ENCODE results near the gene METTL17.
A peak's percentile ranks its signal among the peaks of the same experiment; 100 is the strongest.
"Not testable (repeated sequence)": the region's sequence is repeated elsewhere in the genome, so short reads cannot be mapped to it uniquely, and the experiment has no call there.

METTL17 gene

GRCh38 chr14:20989787-20990600, at the start of gene METTL17:
TSS of gene METTL17 (plus strand) at chr14:20989980. CDS start at chr14:20990003, 23 bp downstream.
- peak; percentile 27 to 72 for DNase-seq

- not testable (repeated sequence) for DNase-seq
Observed at GRCh38 chr14:20945146-20945545, 44.6 kb upstream of the METTL17 start.

- not testable (repeated sequence) for DNase-seq
Observed at GRCh38 chr14:20946707-20947106, 43.1 kb upstream of the METTL17 start.

GRCh38 chr14:20954736-20955537, 34.8 kb upstream of the METTL17 start, which contains the start of gene RNASE2:
TSS of gene RNASE2 (plus strand) at chr14:20955487. CDS start at chr14:20955772, 285 bp downstream.
- not testable (repeated sequence) for DNase-seq

- DNase-seq, result not testable (repeated sequence)
Observed at GRCh38 chr14:20955538-20955873, 34.3 kb upstream of the METTL17 start.

GRCh38 chr14:20956376-20956976, 33.3 kb upstream of the METTL17 start:
- DNase-seq, result no peak

GRCh38 chr14:20958946-20959345, 30.8 kb upstream of the METTL17 start:
- not testable (repeated sequence) for DNase-seq

GRCh38 chr14:20969336-20969735, 20.4 kb upstream of the METTL17 start:
- DNase-seq, result no peak

GRCh38 chr14:20970647-20970982, 19.2 kb upstream of the METTL17 start:
- no peak for DNase-seq

GRCh38 chr14:20970983-20971704, 18.6 kb upstream of the METTL17 start:
- DNase-seq, result peak in 1 of 2 experiments; percentile 45

GRCh38 chr14:20971705-20972021, 18.1 kb upstream of the METTL17 start:
- no peak for DNase-seq

GRCh38 chr14:20973501-20973900, 16.3 kb upstream of the METTL17 start:
- no peak for DNase-seq

- DNase-seq, result no peak
Observed at GRCh38 chr14:20976291-20976690, 13.5 kb upstream of the METTL17 start.

GRCh38 chr14:20978687-20979086, 11.1 kb upstream of the METTL17 start:
- DNase-seq, result no peak

GRCh38 chr14:20980906-20981305, 8.9 kb upstream of the METTL17 start:
- DNase-seq, result no peak

- DNase-seq, result no peak
Observed at GRCh38 chr14:20982646-20983369, 7.0 kb upstream of the METTL17 start.

- DNase-seq, result not testable (repeated sequence)
Observed at GRCh38 chr14:20985650-20986049, 4.1 kb upstream of the METTL17 start.

GRCh38 chr14:20986811-20987210, 3.0 kb upstream of the METTL17 start:
- DNase-seq, result no peak

GRCh38 chr14:20988717-20989470, 886 bp upstream of the METTL17 start:
- no peak for DNase-seq

- no peak for DNase-seq
Observed at GRCh38 chr14:20989471-20989786, 351 bp upstream of the METTL17 start.

- DNase-seq, result no peak
Observed at GRCh38 chr14:20996521-20996920, 6.7 kb downstream of the METTL17 start.

GRCh38 chr14:20997115-20997514, 7.3 kb downstream of the METTL17 start:
- no peak for DNase-seq

All from cerebellar nuclear complex (tissue), 1 donor.